H9 (cell line): ENCODE results near the gene PRKCA. TPM values are rescaled to one million over a fixed set of nuclear protein-coding genes. Genes with fewer than 3 reads are reported as not detected.

ENCODE experiments used
- DNase-seq: peaks from one replicate; pipeline ENCODE4 v3.0.0-alpha.2; 2017
- H2AFZ ChIP-seq: one replicate; pipeline ENCODE4 v1.6.1; 2013; ENCODE audit warnings: mild to moderate bottlenecking, low read length, control low read depth, moderate library complexity
- H2AK5ac ChIP-seq: 2 replicates; pipeline ENCODE4 v1.6.1; 2013; ENCODE audit warnings: low read length, control low read depth, mixed read lengths; ENCODE audit not compliant: insufficient read length
- H2BK120ac ChIP-seq: one replicate; pipeline ENCODE4 v1.6.1; 2013; ENCODE audit warnings: low read depth, mild to moderate bottlenecking, low read length, control low read depth, inconsistent platforms; ENCODE audit not compliant: poor library complexity, severe bottlenecking
- H2BK12ac ChIP-seq: 2 replicates; pipeline ENCODE4 v1.6.1; 2013; ENCODE audit warnings: low read length, control low read depth, mixed read lengths, low read depth; ENCODE audit not compliant: insufficient read length
- H2BK15ac ChIP-seq: 2 replicates; pipeline ENCODE4 v1.6.1; 2013; ENCODE audit warnings: low read depth, low read length, control low read depth
- H2BK20ac ChIP-seq: one replicate; pipeline ENCODE4 v1.6.1; 2013; ENCODE audit warnings: low read depth, mild to moderate bottlenecking, low read length, control low read depth, inconsistent platforms; ENCODE audit not compliant: poor library complexity, severe bottlenecking
- H2BK5ac ChIP-seq: 2 replicates; pipeline ENCODE4 v1.6.1; 2013; ENCODE audit warnings: low read length, control low read depth, mixed read lengths; ENCODE audit not compliant: insufficient read length
- H3K14ac ChIP-seq: 2 replicates; pipeline ENCODE4 v1.6.1; 2013; ENCODE audit warnings: low read length, control low read depth; ENCODE audit not compliant: insufficient read depth
- H3K18ac ChIP-seq: 2 replicates; pipeline ENCODE4 v1.6.1; 2013; ENCODE audit warnings: low read depth, mild to moderate bottlenecking, mixed read lengths, low read length, control low read depth; ENCODE audit not compliant: insufficient read length
- H3K23ac ChIP-seq: 2 replicates; pipeline ENCODE4 v1.6.1; 2013; ENCODE audit warnings: low read length, control low read depth, mixed read lengths, low read depth; ENCODE audit not compliant: insufficient read length
- H3K23me2 ChIP-seq: 2 replicates; pipeline ENCODE4 v1.6.1; 2013; ENCODE audit warnings: low read depth, mild to moderate bottlenecking, mixed read lengths, low read length, control low read depth; ENCODE audit not compliant: insufficient read length, poor library complexity, severe bottlenecking
- H3K27ac ChIP-seq: 2 replicates; pipeline ENCODE4 v1.5.1; 2013; ENCODE audit warnings: low read length, control low read depth, mixed read lengths, low read depth; ENCODE audit not compliant: insufficient read length
- H3K27me3 ChIP-seq: 2 replicates; pipeline ENCODE4 v1.6.1; 2013; ENCODE audit warnings: low read length, control low read depth, inconsistent platforms; ENCODE audit not compliant: insufficient read depth
- H3K4ac ChIP-seq: 2 replicates; pipeline ENCODE4 v1.6.1; 2013; ENCODE audit warnings: low read depth, mild to moderate bottlenecking, control low read depth, inconsistent platforms, low read length, moderate library complexity
- H3K4me1 ChIP-seq: 2 replicates; pipeline ENCODE4 v1.6.1; 2013; ENCODE audit warnings: low read length, control low read depth, inconsistent platforms; ENCODE audit not compliant: insufficient read depth
- H3K4me2 ChIP-seq: 2 replicates; pipeline ENCODE4 v1.6.1; 2013; ENCODE audit warnings: low read length, control low read depth, mixed read lengths; ENCODE audit not compliant: insufficient read length, insufficient read depth
- H3K56ac ChIP-seq: 2 replicates; pipeline ENCODE4 v1.6.1; 2013; ENCODE audit warnings: low read depth, mild to moderate bottlenecking, mixed read lengths, low read length, control low read depth; ENCODE audit not compliant: insufficient read length
- H3K79me1 ChIP-seq: 2 replicates; pipeline ENCODE4 v1.6.1; 2013; ENCODE audit warnings: low read depth, mild to moderate bottlenecking, moderate library complexity, low read length, control low read depth, inconsistent platforms; ENCODE audit not compliant: insufficient read depth, poor library complexity, severe bottlenecking
- H3K79me2 ChIP-seq: 2 replicates; pipeline ENCODE4 v1.6.1; 2013; ENCODE audit warnings: low read length, control low read depth, inconsistent platforms; ENCODE audit not compliant: insufficient read depth
- H3K9ac ChIP-seq: 2 replicates; pipeline ENCODE4 v1.6.1; 2013; ENCODE audit warnings: low read length, control low read depth, mixed read lengths; ENCODE audit not compliant: insufficient read length; ENCODE audit errors: extremely low read depth
- H3K9me3 ChIP-seq: one replicate; pipeline ENCODE4 v1.6.1; 2013; ENCODE audit warnings: low read depth, low read length, inconsistent platforms; ENCODE audit not compliant: control insufficient read depth
- H3T11ph ChIP-seq: one replicate; pipeline ENCODE4 v1.6.1; 2013; ENCODE audit warnings: mild to moderate bottlenecking, low read length, control low read depth, inconsistent platforms
- H4K20me1 ChIP-seq: one replicate; pipeline ENCODE4 v1.6.1; 2013; ENCODE audit not compliant: control insufficient read depth, insufficient read length, insufficient read depth
- H4K5ac ChIP-seq: 2 replicates; pipeline ENCODE4 v1.6.1; 2013; ENCODE audit warnings: low read depth, mild to moderate bottlenecking, mixed read lengths, low read length, control low read depth; ENCODE audit not compliant: insufficient read length
- H4K8ac ChIP-seq: replicated peaks from 2 replicates; pipeline ENCODE4 v1.6.1; 2013; ENCODE audit warnings: low read length, control low read depth, mixed read lengths, low read depth; ENCODE audit not compliant: insufficient read length
- H4K91ac ChIP-seq: 2 replicates; pipeline ENCODE4 v1.6.1; 2013; ENCODE audit warnings: low read depth, mild to moderate bottlenecking, moderate library complexity, mixed read lengths, low read length, control low read depth; ENCODE audit not compliant: insufficient read length
- H3K27ac Mint-ChIP-seq, 3 experiments: 2 replicates in 2 of 3; 3 replicates in 1 of 3; pipeline ENCODE4 v1.8.0; 2020 to 2021; ENCODE audit warnings: mixed read lengths in 3 of 3, mild to moderate bottlenecking in 1 of 3, moderate library complexity in 1 of 3
- H3K27me3 Mint-ChIP-seq: 2 replicates; pipeline ENCODE4 v1.8.0; 2021; ENCODE audit warnings: low read depth, mild to moderate bottlenecking, moderate library complexity, mixed read lengths
- H3K36me3 Mint-ChIP-seq, 3 experiments: 2 replicates in 2 of 3; 3 replicates in 1 of 3; pipeline ENCODE4 v1.8.0; 2020 to 2021; ENCODE audit warnings: low read depth in 3 of 3, mixed read lengths in 3 of 3; ENCODE audit not compliant: insufficient read depth in 1 of 3
- H3K4me1 Mint-ChIP-seq, 2 experiments: 2 replicates each; pipeline ENCODE4 v1.8.0; 2020; ENCODE audit warnings: mixed read lengths in 2 of 2
- H3K4me3 Mint-ChIP-seq, 2 experiments: 2 replicates in 1 of 2; 3 replicates in 1 of 2; pipeline ENCODE4 v1.8.0; 2020 to 2021; ENCODE audit warnings: mild to moderate bottlenecking in 2 of 2, mixed read lengths in 2 of 2, moderate library complexity in 1 of 2
- H3K9me3 Mint-ChIP-seq, 2 experiments: 2 replicates in 1 of 2; 3 replicates in 1 of 2; pipeline ENCODE4 v1.8.0; 2020; ENCODE audit warnings: mild to moderate bottlenecking in 2 of 2, mixed read lengths in 2 of 2, moderate library complexity in 1 of 2
- CTCF ChIP-seq: fragments of 200-600 bp; sonication (generic); conservative IDR thresholded peaks from 3 replicates; pipeline ENCODE4 v1.8.0; 2021; ENCODE audit warnings: antibody characterized with exemption, mild to moderate bottlenecking
- WGBS: extraction: QIAGEN DNeasy Blood & Tissue Kit; methylation state at CpG from one replicate; pipeline ENCODE4 v1.1.7; 2013; ENCODE audit warnings: missing lambda C conversion rate, low lambda C conversion rate, mixed read lengths; ENCODE audit not compliant: insufficient read length; ENCODE audit errors: extremely low coverage; 5-methylcytosine and 5-hydroxymethylcytosine counted together
- total RNA-seq: library from RNA; stranded (reverse); gene quantifications from 2 replicates; pipeline ENCODE4 v1.2.1, GENCODE V29; 2021

Gene PRKCA
- total RNA-seq, 1 experiment from 2014 or later = 10.5 TPM

DNA sequence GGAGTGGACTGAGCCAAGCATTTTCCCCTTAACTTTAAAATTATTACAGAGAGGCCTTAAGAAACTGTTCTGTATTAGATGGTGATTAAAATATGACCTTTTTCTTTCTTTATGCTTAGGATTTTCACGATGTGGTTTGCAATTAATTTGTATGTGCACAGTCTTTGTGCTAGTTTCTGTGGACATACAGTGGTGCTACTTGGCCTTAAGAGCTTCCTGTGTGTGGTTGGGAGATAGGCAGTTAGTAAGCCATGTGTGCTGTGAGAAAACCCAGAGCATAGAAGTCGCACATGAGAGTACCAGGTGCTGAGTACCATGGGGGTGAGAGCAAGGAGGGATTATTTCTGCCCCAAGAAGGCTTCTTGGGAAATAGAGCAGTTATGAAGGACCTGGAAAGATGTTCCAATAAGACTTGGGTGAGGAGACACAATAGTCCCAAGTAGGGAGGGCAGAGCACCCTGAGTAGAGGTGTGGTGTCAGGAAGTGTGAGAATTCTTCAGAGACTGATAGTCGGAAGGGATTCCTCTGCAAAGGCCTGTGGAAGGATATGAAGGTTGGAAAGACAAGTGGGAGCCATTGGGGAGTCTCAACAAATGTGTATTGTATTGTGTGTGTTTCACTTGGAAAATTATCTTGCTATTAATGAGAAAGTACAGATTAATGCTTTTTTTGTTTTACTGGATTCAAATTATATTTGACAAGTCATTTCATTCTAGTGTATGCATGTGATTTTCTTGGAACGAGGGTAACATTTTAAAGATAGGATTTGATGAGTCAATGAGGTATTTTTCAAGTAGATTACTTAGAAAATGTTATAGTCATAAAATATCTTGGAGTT lies 239.9 kb downstream of the PRKCA start:
- Histone ChIP-seq H3K9ac (no peak overlapping the region), H3K27ac (no peak overlapping the region), H2BK120ac (no peak overlapping the region), H3K4me1 (no peaks in the 10 kb centered on the region; the same call in 1 of the 2 replicates), H4K8ac (no peak overlapping the region), H3K23ac (no peak overlapping the region), H3K56ac (no peak overlapping the region), H3T11ph (no peak overlapping the region), H3K79me1 (no peaks in the 10 kb centered on the region), H3K18ac (no peak overlapping the region), H4K91ac (no peak overlapping the region), H3K9me3 (no peaks in the 10 kb centered on the region), H3K14ac (no peak overlapping the region), H4K20me1 (no peaks in the 10 kb centered on the region), H3K4me2 (no peak overlapping the region), H4K5ac (no peak overlapping the region), H3K79me2 (no peaks in the 10 kb centered on the region; the same call in 1 of the 2 replicates), H2BK12ac (no peak overlapping the region), H2BK20ac (no peak overlapping the region), H3K27me3 (no peaks in the 10 kb centered on the region), H3K23me2 (no peaks in the 10 kb centered on the region), H2BK5ac (no peak overlapping the region), H2BK15ac (0 out of 2 replicates have a peak overlapping the region, but pooled peaks have one; percentile 5), H2AFZ (no peak overlapping the region), H3K4ac (no peak overlapping the region), H2AK5ac (no peak overlapping the region)
- Mint-ChIP-seq H3K27ac (peak overlapping the region in 1 of 3 experiments; percentile 57; a peak in 2 of 7 replicates), H3K9me3 (peaks cover 16 to 17% of the 10 kb centered on the region in 2 experiments), H3K4me3 (no peak overlapping the region), H3K4me1 (peaks cover 29 to 30% of the 10 kb centered on the region in 2 experiments), H3K27me3 (no peaks in the 10 kb centered on the region; the same call in 1 of the 2 replicates), H3K36me3 (peaks cover 7 to 16% (median 8%) of the 10 kb centered on the region in 3 experiments)
- TF ChIP-seq CTCF = no peak
- WGBS = no CpG with 5 or more reads among the region's 4 CpGs
- no peak for DNase-seq
